Tibial nerve (tissue), 4 donors: ENCODE data around the gene SPATA17. TPM values are rescaled to one million over a fixed set of nuclear protein-coding genes. Genes with fewer than 3 reads are reported as not detected.

Experiments used
- DNase-seq, 2 donors: peaks; one replicate each; pipeline ENCODE4 v3.0.0-alpha.2; 2019; ENCODE audit warnings: low spot score in 2 of 2
- H3K27ac ChIP-seq, 4 donors: fragments of 200-600 bp; sonication (generic) in 3 of 4; one replicate each; pipeline ENCODE4 v1.5.1; 2017 to 2019; ENCODE audit warnings: mild to moderate bottlenecking in 1 of 4
- H3K27me3 ChIP-seq, 2 donors: fragments of 200-600 bp; sonication (generic) in 1 of 2; one replicate each; pipeline versions ENCODE4 v1.5.1 to v1.6.0; 2017 to 2019
- H3K36me3 ChIP-seq, 3 donors: fragments of 200-600 bp; sonication (generic); one replicate each; pipeline ENCODE4 v1.5.1; 2018 to 2019
- H3K4me1 ChIP-seq, 4 donors: fragments of 200-600 bp; sonication (generic) in 3 of 4; one replicate each; pipeline ENCODE4 v1.5.1; 2017 to 2019
- H3K4me3 ChIP-seq, 4 donors: fragments of 200-600 bp; sonication (generic) in 3 of 4; one replicate each; pipeline ENCODE4 v1.5.1; 2017 to 2019; ENCODE audit warnings: mild to moderate bottlenecking in 1 of 4, moderate library complexity in 1 of 4
- H3K9me3 ChIP-seq, 4 donors: fragments of 200-600 bp; sonication (generic) in 3 of 4; one replicate each; pipeline ENCODE4 v1.5.1; 2017 to 2019
- EP300 ChIP-seq, 2 donors: sonication (generic); formaldehyde crosslinking; IDR thresholded peaks; one replicate each; pipeline ENCODE4 v1.6.1; 2017; ENCODE audit warnings: antibody characterized with exemption in 2 of 2, mild to moderate bottlenecking in 1 of 2
- POLR2A ChIP-seq, 2 donors: fragments of 450-650 bp; IDR thresholded peaks; one replicate each; pipeline ENCODE4 v1.6.1; 2017; ENCODE audit warnings: antibody characterized with exemption in 2 of 2, mild to moderate bottlenecking in 2 of 2, moderate library complexity in 2 of 2
- WGBS, 2 donors: methylation state at CpG; one replicate each; pipeline ENCODE4 v1.1.5; 2018; 5-methylcytosine and 5-hydroxymethylcytosine counted together
- total RNA-seq, 4 donors: library from RNA; depleted of rRNA; stranded (reverse); fragments of >200 nt; gene quantifications; one replicate each; pipeline ENCODE4 v1.1.0, GENCODE V29; 2016
- TF ChIP-seq, protein P1 (sequence below), 5 experiments: fragments of 200-600 bp in 3 of 5; fragments of 450-650 bp in 2 of 5; sonication (generic) in 3 of 5; IDR thresholded peaks; one replicate each; pipeline ENCODE4 v1.5.1; 2016 to 2019; ENCODE audit warnings: antibody characterized with exemption in 5 of 5, mild to moderate bottlenecking in 3 of 5, moderate library complexity in 2 of 5

SPATA17 gene
- total RNA-seq, 4 donors from 2014 or later = 0.44 to 1.5 (median 0.91) TPM

DNA sequence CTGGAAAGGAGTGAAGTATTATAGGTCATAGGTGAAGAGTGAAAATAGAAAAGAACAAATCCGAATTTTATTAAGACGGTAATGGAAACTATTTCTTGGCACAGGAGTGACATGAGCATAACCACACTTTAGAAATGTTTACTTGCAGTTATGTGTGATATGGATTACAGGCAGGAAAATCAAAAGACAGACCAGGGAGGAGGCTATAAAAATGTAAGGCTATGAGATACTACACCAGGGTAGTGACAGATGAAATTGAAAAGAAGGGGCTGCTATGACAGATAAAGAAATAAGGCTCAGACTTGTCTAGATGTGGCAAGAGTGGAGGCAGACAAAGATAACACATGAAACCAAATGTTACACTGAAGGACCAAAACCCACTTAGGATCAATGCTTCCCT lies 32.0 kb upstream of the SPATA17 start:
- Histone ChIP-seq H3K27ac (no peak overlapping the region), H3K27me3 (no peaks in the 10 kb centered on the region), H3K9me3 (no peaks in the 10 kb centered on the region), H3K36me3 (peaks cover 0 to 18% (median 0%) of the 10 kb centered on the region in 3 donors), H3K4me1 (no peaks in the 10 kb centered on the region), H3K4me3 (no peak overlapping the region)
- DNase-seq = no peak
- TF ChIP-seq, protein P1, sequence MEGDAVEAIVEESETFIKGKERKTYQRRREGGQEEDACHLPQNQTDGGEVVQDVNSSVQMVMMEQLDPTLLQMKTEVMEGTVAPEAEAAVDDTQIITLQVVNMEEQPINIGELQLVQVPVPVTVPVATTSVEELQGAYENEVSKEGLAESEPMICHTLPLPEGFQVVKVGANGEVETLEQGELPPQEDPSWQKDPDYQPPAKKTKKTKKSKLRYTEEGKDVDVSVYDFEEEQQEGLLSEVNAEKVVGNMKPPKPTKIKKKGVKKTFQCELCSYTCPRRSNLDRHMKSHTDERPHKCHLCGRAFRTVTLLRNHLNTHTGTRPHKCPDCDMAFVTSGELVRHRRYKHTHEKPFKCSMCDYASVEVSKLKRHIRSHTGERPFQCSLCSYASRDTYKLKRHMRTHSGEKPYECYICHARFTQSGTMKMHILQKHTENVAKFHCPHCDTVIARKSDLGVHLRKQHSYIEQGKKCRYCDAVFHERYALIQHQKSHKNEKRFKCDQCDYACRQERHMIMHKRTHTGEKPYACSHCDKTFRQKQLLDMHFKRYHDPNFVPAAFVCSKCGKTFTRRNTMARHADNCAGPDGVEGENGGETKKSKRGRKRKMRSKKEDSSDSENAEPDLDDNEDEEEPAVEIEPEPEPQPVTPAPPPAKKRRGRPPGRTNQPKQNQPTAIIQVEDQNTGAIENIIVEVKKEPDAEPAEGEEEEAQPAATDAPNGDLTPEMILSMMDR (IDR thresholded peaks at IDR 0.05) = no peak
- no peak for TF ChIP-seq POLR2A (IDR thresholded peaks at IDR 0.05)
- TF ChIP-seq EP300 (IDR thresholded peaks at IDR 0.05) = no peak
- WGBS, 2 donors = 59 to 60% methylated on average over 2 of the region's 2 CpGs

DNA sequence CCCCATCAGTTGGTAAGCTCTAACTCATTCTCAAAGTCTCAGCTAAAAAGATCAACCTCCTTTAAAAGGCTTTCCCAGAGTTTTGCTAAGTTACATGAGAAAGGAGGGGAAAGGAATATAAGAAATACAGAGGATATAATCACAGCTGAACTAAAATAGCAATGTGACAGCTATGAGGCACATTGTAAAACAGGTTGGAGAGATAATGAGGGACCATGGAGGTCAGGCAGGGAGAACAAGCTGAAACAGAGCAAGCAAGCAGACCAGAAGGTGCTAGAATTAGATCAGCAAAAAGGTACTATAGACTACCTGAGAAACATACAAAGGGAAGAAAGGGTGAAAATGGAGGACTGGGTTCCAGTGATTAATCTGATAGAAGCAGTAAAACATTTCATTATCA lies 28.8 kb upstream of the SPATA17 start:
- Histone ChIP-seq H3K36me3 (peaks cover 0 to 32% (median 0%) of the 10 kb centered on the region in 3 donors), H3K4me3 (no peak overlapping the region), H3K27me3 (no peaks in the 10 kb centered on the region), H3K27ac (no peak overlapping the region), H3K9me3 (no peaks in the 10 kb centered on the region), H3K4me1 (no peaks in the 10 kb centered on the region)
- no peak for DNase-seq
- TF ChIP-seq EP300 (IDR thresholded peaks at IDR 0.05) (no peak), POLR2A (IDR thresholded peaks at IDR 0.05) (no peak)
- TF ChIP-seq, protein P1 (IDR thresholded peaks at IDR 0.05) = no peak

GRCh38 chr1:217605390-217605789 lies 25.8 kb upstream of the SPATA17 start:
- DNase-seq = no peak
- Histone ChIP-seq H3K36me3 (peaks cover 0 to 45% (median 0%) of the 10 kb centered on the region in 3 donors), H3K27ac (no peak overlapping the region), H3K9me3 (no peaks in the 10 kb centered on the region), H3K27me3 (no peaks in the 10 kb centered on the region), H3K4me1 (no peaks in the 10 kb centered on the region), H3K4me3 (no peak overlapping the region)
- 94 to 95% methylated on average over 1 of the region's 1 CpG for WGBS, 2 donors
- TF ChIP-seq POLR2A (IDR thresholded peaks at IDR 0.05) = no peak

GRCh38 chr1:217614200-217614712 lies 16.9 kb upstream of the SPATA17 start:
- Histone ChIP-seq H3K27ac (no peak overlapping the region), H3K9me3 (no peaks in the 10 kb centered on the region), H3K36me3 (peaks cover 0 to 23% (median 0%) of the 10 kb centered on the region in 3 donors), H3K4me1 (peaks cover 0 to 8% (median 0%) of the 10 kb centered on the region in 4 donors), H3K4me3 (no peak overlapping the region), H3K27me3 (no peaks in the 10 kb centered on the region)
- no peak for DNase-seq
- TF ChIP-seq POLR2A (IDR thresholded peaks at IDR 0.05) (no peak), EP300 (IDR thresholded peaks at IDR 0.05) (no peak)
- TF ChIP-seq, protein P1 (IDR thresholded peaks at IDR 0.05) = no peak
- 40 to 52% methylated on average over 3 of the region's 3 CpGs for WGBS, 2 donors

GRCh38 chr1:217617126-217617525 lies 14.0 kb upstream of the SPATA17 start:
- H3K4me3 ChIP-seq = no peak overlapping the region
- 90 to 93% methylated on average over 1 of the region's 1 CpG for WGBS, 2 donors
- peaks cover 0 to 9% (median 0%) of the 10 kb centered on the region in 3 donors for H3K36me3 ChIP-seq
- H3K4me1 ChIP-seq = peaks cover 0 to 8% (median 0%) of the 10 kb centered on the region in 4 donors
- H3K27ac ChIP-seq = no peak overlapping the region
- no peaks in the 10 kb centered on the region for H3K27me3 ChIP-seq
- H3K9me3 ChIP-seq = no peaks in the 10 kb centered on the region
- DNase-seq = no peak
- TF ChIP-seq POLR2A (IDR thresholded peaks at IDR 0.05) = no peak
- TF ChIP-seq, protein P1 (IDR thresholded peaks at IDR 0.05) = no peak

- TF ChIP-seq, protein P1 (IDR thresholded peaks at IDR 0.05) = no peak
- TF ChIP-seq EP300 (IDR thresholded peaks at IDR 0.05) (no peak), POLR2A (IDR thresholded peaks at IDR 0.05) (no peak)
- Histone ChIP-seq H3K4me1 (peaks cover 0 to 5% (median 0%) of the 10 kb centered on the region in 4 donors), H3K27me3 (no peaks in the 10 kb centered on the region), H3K36me3 (peaks cover 0 to 8% (median 0%) of the 10 kb centered on the region in 3 donors), H3K9me3 (no peaks in the 10 kb centered on the region), H3K27ac (no peak overlapping the region), H3K4me3 (no peak overlapping the region)
- DNase-seq = no peak
- WGBS, 2 donors = 92 to 93% methylated on average over 4 of the region's 4 CpGs
These were observed 10.3 kb upstream of the SPATA17 start for GRCh38 chr1:217620814-217621213.
